H1 (cell line): Measurements from ENCODE around the gene MTURN. TPM values are rescaled to one million over a fixed set of nuclear protein-coding genes. Genes with fewer than 3 reads are reported as not detected.

Source experiments
- CTCF ChIA-PET: fragments of 300-600 bp; sonication (Branson Sonifier 250); formaldehyde crosslinking; loops from one replicate; lab custom pipeline; 2021; ENCODE audit not compliant: partially characterized antibody; lab: Charles Lee
- POLR2A ChIA-PET: fragments of 300-600 bp; sonication (Branson Sonifier 250); formaldehyde crosslinking; loops from one replicate; lab custom pipeline; 2021; ENCODE audit warnings: inconsistent platforms; ENCODE audit not compliant: partially characterized antibody; lab: Charles Lee
- DNase-seq, 2 experiments: peaks; one replicate each; pipeline versions ENCODE4 v3.0.0 to v3.0.0-alpha.2; 2010 to 2022; ENCODE audit warnings: low spot score in 2 of 2, low read depth in 1 of 2, mixed read lengths in 1 of 2
- FAIRE-seq: peaks from 2 replicates; lab custom pipeline; 2011; peaks lifted over from hg19 to GRCh38; lab: Jason Lieb, UNC
- H2AFZ ChIP-seq: 2 replicates; pipeline ENCODE4 v1.8.1; 2012; ENCODE audit warnings: low read length, inconsistent platforms
- H2AK5ac ChIP-seq: 2 replicates; pipeline ENCODE4 v1.6.1; 2013; ENCODE audit warnings: low read depth, low read length
- H2BK120ac ChIP-seq: replicated peaks from 2 replicates; pipeline ENCODE3; 2013; ENCODE audit warnings: low read depth, low read length, inconsistent platforms
- H2BK12ac ChIP-seq: 2 replicates; pipeline ENCODE4 v1.6.1; 2013; ENCODE audit warnings: low read depth, low read length
- H2BK15ac ChIP-seq: 2 replicates; pipeline ENCODE4 v1.6.1; 2013; ENCODE audit warnings: low read length
- H2BK20ac ChIP-seq: 2 replicates; pipeline ENCODE4 v1.6.1; 2013; ENCODE audit warnings: low read length
- H2BK5ac ChIP-seq: 2 replicates; pipeline ENCODE4 v1.6.1; 2013; ENCODE audit warnings: low read depth, low read length
- H3K14ac ChIP-seq: 2 replicates; pipeline ENCODE4 v1.6.1; 2013; ENCODE audit warnings: inconsistent platforms; ENCODE audit not compliant: insufficient read length
- H3K18ac ChIP-seq: 2 replicates; pipeline ENCODE4 v1.6.1; 2013; ENCODE audit warnings: low read length; ENCODE audit errors: extremely low read depth
- H3K23ac ChIP-seq: 2 replicates; pipeline ENCODE4 v1.6.1; 2013; ENCODE audit warnings: inconsistent platforms; ENCODE audit not compliant: insufficient read length
- H3K23me2 ChIP-seq: 2 replicates; pipeline ENCODE4 v1.6.1; 2013; ENCODE audit warnings: low read depth, low read length
- H3K27ac ChIP-seq: 2 replicates; pipeline ENCODE4 v1.6.1; 2011; ENCODE audit warnings: low read depth, low read length, inconsistent platforms
- H3K27me3 ChIP-seq, 4 experiments: replicated peaks in 1 of 4; 1 replicate in 1 of 4; 2 replicates in 3 of 4; pipeline versions ENCODE4 v1.6.1 to v1.8.1; 2011 to 2013; ENCODE audit warnings: low read length in 3 of 4, mild to moderate bottlenecking in 3 of 4, inconsistent platforms in 2 of 4, mixed read lengths in 2 of 4, moderate library complexity in 1 of 4; ENCODE audit not compliant: control insufficient read depth in 3 of 4, insufficient read depth in 3 of 4; ENCODE audit errors: extremely low read depth in 1 of 4
- H3K36me3 ChIP-seq, 4 experiments: 2 replicates each; pipeline versions ENCODE4 v1.6.1 to v1.8.1; 2011 to 2013; ENCODE audit warnings: mild to moderate bottlenecking in 4 of 4, low read length in 3 of 4, moderate library complexity in 2 of 4, control low read depth in 1 of 4, inconsistent platforms in 1 of 4; ENCODE audit not compliant: insufficient read depth in 4 of 4, control insufficient read depth in 2 of 4
- H3K4ac ChIP-seq: replicated peaks from 2 replicates; pipeline ENCODE3; 2013; ENCODE audit warnings: low read length, low read depth, mixed read lengths, inconsistent platforms; ENCODE audit not compliant: insufficient read length
- H3K4me1 ChIP-seq, 4 experiments: replicated peaks in 1 of 4; 1 replicate in 1 of 4; 2 replicates in 3 of 4; pipeline versions ENCODE4 v1.6.1 to v1.8.1; 2011 to 2013; ENCODE audit warnings: low read length in 3 of 4, inconsistent platforms in 2 of 4, mixed read lengths in 1 of 4; ENCODE audit not compliant: insufficient read depth in 4 of 4, control insufficient read depth in 3 of 4
- H3K4me2 ChIP-seq, 2 experiments: 2 replicates each; pipeline versions ENCODE4 v1.6.1 to v1.8.1; 2011 to 2013; ENCODE audit warnings: low read depth in 2 of 2, low read length in 2 of 2, control low read depth in 1 of 2, inconsistent platforms in 1 of 2, mild to moderate bottlenecking in 1 of 2; ENCODE audit not compliant: insufficient read depth in 1 of 2
- H3K4me3 ChIP-seq, 4 experiments: fragments of 200-600, 300-600 bp in 1 of 4; sonication (generic), shearing (Covaris generic), sonication (Bioruptor Twin) in 1 of 4; 2 replicates each; pipeline versions ENCODE4 v1.5.1 to v1.8.1; 2011 to 2016; ENCODE audit warnings: low read length in 4 of 4, low read depth in 3 of 4, control low read depth in 2 of 4, inconsistent platforms in 2 of 4, mild to moderate bottlenecking in 2 of 4, mixed read lengths in 1 of 4, moderate library complexity in 1 of 4; ENCODE audit not compliant: insufficient read depth in 2 of 4; ENCODE audit errors: extremely low read depth in 1 of 4
- H3K56ac ChIP-seq: replicated peaks from 2 replicates; pipeline ENCODE3; 2013; ENCODE audit warnings: low read depth, mild to moderate bottlenecking, mixed read lengths, low read length, inconsistent platforms; ENCODE audit not compliant: insufficient read length
- H3K79me1 ChIP-seq: 2 replicates; pipeline ENCODE4 v1.6.1; 2013; ENCODE audit warnings: low read depth, low read length, control low read depth
- H3K79me2 ChIP-seq, 2 experiments: 2 replicates each; pipeline versions ENCODE4 v1.6.1 to v1.8.1; 2012 to 2013; ENCODE audit warnings: low read length in 2 of 2, mild to moderate bottlenecking in 2 of 2, inconsistent platforms in 1 of 2; ENCODE audit not compliant: insufficient read depth in 2 of 2, control insufficient read depth in 1 of 2
- H3K9ac ChIP-seq, 4 experiments: replicated peaks in 1 of 4; 1 replicate in 1 of 4; 2 replicates in 3 of 4; pipeline versions ENCODE4 v1.6.1 to v1.8.1; 2011 to 2013; ENCODE audit warnings: low read depth in 3 of 4, low read length in 3 of 4, control low read depth in 2 of 4, mild to moderate bottlenecking in 2 of 4, moderate library complexity in 2 of 4, inconsistent platforms in 1 of 4; ENCODE audit errors: extremely low read depth in 1 of 4
- H3K9me3 ChIP-seq, 2 experiments: 2 replicates each; pipeline versions ENCODE4 v1.6.1 to v1.8.1; 2012 to 2013; ENCODE audit warnings: mild to moderate bottlenecking in 2 of 2, moderate library complexity in 2 of 2, control low read depth in 1 of 2, inconsistent platforms in 1 of 2, low read depth in 1 of 2, low read length in 1 of 2, mixed read lengths in 1 of 2; ENCODE audit not compliant: insufficient read depth in 2 of 2
- H4K20me1 ChIP-seq, 2 experiments: replicated peaks in 1 of 2; 2 replicates each; pipeline versions ENCODE3 to v1.8.1; 2011 to 2013; ENCODE audit warnings: inconsistent platforms in 2 of 2, low read length in 2 of 2, mild to moderate bottlenecking in 1 of 2; ENCODE audit not compliant: insufficient read depth in 2 of 2, control insufficient read depth in 1 of 2
- H4K5ac ChIP-seq: 2 replicates; pipeline ENCODE4 v1.6.1; 2013; ENCODE audit warnings: low read length, low read depth, mixed read lengths, inconsistent platforms; ENCODE audit not compliant: insufficient read length
- H4K8ac ChIP-seq: 2 replicates; pipeline ENCODE4 v1.8.0; 2013; ENCODE audit warnings: mild to moderate bottlenecking, moderate library complexity, low read length, inconsistent platforms; ENCODE audit not compliant: insufficient read depth; ENCODE audit errors: extremely low read depth
- H4K91ac ChIP-seq: replicated peaks from 2 replicates; pipeline ENCODE3; 2013; ENCODE audit warnings: low read length, mixed read lengths, inconsistent platforms; ENCODE audit not compliant: insufficient read length
- CHD1 ChIP-seq: IDR thresholded peaks from 2 replicates; pipeline ENCODE4 v1.6.1; 2012; ENCODE audit warnings: low read depth, low read length, improper control_type of control experiment
- CHD2 ChIP-seq: IDR thresholded peaks from 2 replicates; pipeline ENCODE4 v1.6.1; 2012; ENCODE audit warnings: low read length, improper control_type of control experiment
- CTBP2 ChIP-seq: IDR thresholded peaks from 2 replicates; pipeline ENCODE4 v1.7.0; 2011; ENCODE audit warnings: borderline replicate concordance, mild to moderate bottlenecking, moderate library complexity, mixed read lengths, low read length; ENCODE audit not compliant: insufficient read depth, insufficient read length
- FOSL1 ChIP-seq: IDR thresholded peaks from 2 replicates; pipeline ENCODE4 v1.6.1; 2011; ENCODE audit warnings: mild to moderate bottlenecking, low read depth, low read length, moderate library complexity; ENCODE audit not compliant: insufficient read depth
- NRF1 ChIP-seq: IDR thresholded peaks from 2 replicates; pipeline ENCODE4 v1.6.1; 2011; ENCODE audit warnings: mild to moderate bottlenecking, low read depth, low read length, improper control_type of control experiment
- PHF8 ChIP-seq: fragments of 200-600 bp; sonication (generic); conservative IDR thresholded peaks from 2 replicates; pipeline ENCODE4 v1.7.1; 2012; ENCODE audit warnings: low read depth, mild to moderate bottlenecking, inconsistent platforms, low read length, moderate library complexity
- POU5F1 ChIP-seq: IDR thresholded peaks from 2 replicates; pipeline ENCODE4 v1.6.1; 2011; ENCODE audit warnings: low read depth, mild to moderate bottlenecking, low read length, moderate library complexity
- TAF7 ChIP-seq: optimal IDR thresholded peaks from 2 replicates; pipeline ENCODE3; 2011; ENCODE audit warnings: low read depth, mild to moderate bottlenecking, inconsistent platforms, low read length, moderate library complexity, borderline replicate concordance
- WGBS, 2 experiments: shearing (Covaris generic) in 1 of 2; methylation state at CpG; one replicate each; pipeline versions ENCODE4 v1.1.6 to v1.1.7; 2013 to 2015; ENCODE audit warnings: low lambda C conversion rate in 2 of 2, mixed read lengths in 2 of 2, inconsistent platforms in 1 of 2, low coverage in 1 of 2, missing lambda C conversion rate in 1 of 2; ENCODE audit not compliant: insufficient replicate concordance in 2 of 2, insufficient coverage in 1 of 2, insufficient read length in 1 of 2; ENCODE audit errors: extremely low coverage in 1 of 2, missing lambda C conversion rate in 1 of 2; 5-methylcytosine and 5-hydroxymethylcytosine counted together
- polyA plus RNA-seq, 7 experiments: library from polyadenylated mRNA; depleted of rRNA in 3 of 7; stranded (reverse) in 5 of 7; unstranded in 2 of 7; fragments of >200 nt in 5 of 7; fragments of 200-250 nt in 2 of 7; gene quantifications; 1 replicate in 5 of 7; 2 replicates in 1 of 7; 4 replicates in 1 of 7; pipeline versions ENCODE4 v1.2.1 to v1.2.3, GENCODE V29; 2011 to 2013; ENCODE audit warnings: missing spikeins in 2 of 7, mixed read lengths in 2 of 7
- total RNA-seq: library from RNA; stranded (reverse); fragmentation: NEBNext Ultra II Directional; extraction: Animal tissue kit (Norgen Biotek cat#: 25700); gene quantifications from 2 replicates; pipeline ENCODE4 v1.2.1, GENCODE V29; 2021
- TF ChIP-seq, protein P1 (sequence below): IDR thresholded peaks from 2 replicates; pipeline ENCODE4 v1.6.1; 2012; ENCODE audit warnings: inconsistent platforms

Gene MTURN
- total and polyA plus RNA-seq, 2 of the 8 experiments (the other 6 are each of a cell fraction or from before 2014, with no cell fraction given): 2.6 to 5.8 TPM

DNA sequence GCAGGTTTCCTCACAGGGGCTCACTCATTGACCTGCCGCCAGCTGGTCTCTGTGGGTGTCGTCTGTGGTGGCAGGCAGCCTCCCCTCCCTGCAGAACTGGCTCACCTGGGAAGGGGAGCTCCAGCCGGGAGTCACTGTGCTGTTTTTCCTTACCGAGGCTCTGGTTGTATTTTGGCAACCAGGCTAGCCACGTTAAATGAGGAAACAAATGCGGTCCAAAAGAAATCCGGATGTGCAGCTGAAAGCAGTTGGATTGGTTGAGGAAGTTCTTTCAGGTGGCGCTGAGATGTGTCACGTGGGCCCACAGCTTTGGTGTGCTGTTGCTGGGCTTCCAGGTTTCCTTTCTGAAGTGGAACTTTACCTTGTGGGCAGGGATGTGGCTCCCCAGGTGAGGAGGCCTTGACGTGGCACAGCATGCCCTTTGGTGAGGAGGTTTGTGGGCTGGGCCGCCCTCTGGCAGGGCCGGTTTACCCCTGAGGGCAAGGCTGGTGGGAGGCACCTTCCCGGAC is 14.2 kb downstream of the MTURN start:
- Histone ChIP-seq H2BK12ac (no peak overlapping the region), H3K9ac (no peak overlapping the region), H3K23ac (no peak overlapping the region), H3K36me3 (no peaks in the 10 kb centered on the region), H3K27me3 (no peaks in the 10 kb centered on the region; a peak in 1 of 7 replicates), H3K9me3 (no peaks in the 10 kb centered on the region), H4K5ac (no peak overlapping the region), H4K8ac (no peak overlapping the region), H2AFZ (no peak overlapping the region), H4K91ac (no peak overlapping the region), H3K4me3 (no peak overlapping the region), H4K20me1 (no peaks in the 10 kb centered on the region), H3K4ac (no peak overlapping the region), H3K56ac (no peak overlapping the region), H2BK15ac (no peak overlapping the region), H3K4me2 (no peak overlapping the region), H3K23me2 (no peaks in the 10 kb centered on the region), H2BK5ac (no peak overlapping the region), H3K14ac (no peak overlapping the region), H3K27ac (no peak overlapping the region), H3K18ac (no peak overlapping the region), H3K79me1 (no peaks in the 10 kb centered on the region), H3K79me2 (no peaks in the 10 kb centered on the region), H2BK120ac (no peak overlapping the region), H2AK5ac (no peak overlapping the region), H3K4me1 (peaks cover 0 to 3% (median 1%) of the 10 kb centered on the region in 4 experiments; a peak in 3 of 7 replicates), H2BK20ac (no peak overlapping the region)
- CTCF ChIA-PET: interaction anchor here (0.6 to 0.9 kb wide), 2 partner anchors 127 to 223 kb away, joined by 3 read pairs; no protein-coding TSS in a partner anchor
- POLR2A ChIA-PET: interaction anchor here (1.0 kb wide), 1 partner anchor 14 kb away, joined by 4 read pairs; no protein-coding TSS in a partner anchor
- FAIRE-seq (no peak), DNase-seq (no peak)
- 81% methylated on average over 13 of the region's 13 CpGs; no CpG with 5 or more reads in 1 of the 2 experiments for WGBS, 2 experiments
- no peak for TF ChIP-seq TAF7
- no peak for TF ChIP-seq CHD2
- TF ChIP-seq FOSL1: no peak
- no peak for TF ChIP-seq NRF1
- no peak for TF ChIP-seq CHD1
- no peak for TF ChIP-seq POU5F1
- no peak for TF ChIP-seq PHF8
- TF ChIP-seq, protein P1, sequence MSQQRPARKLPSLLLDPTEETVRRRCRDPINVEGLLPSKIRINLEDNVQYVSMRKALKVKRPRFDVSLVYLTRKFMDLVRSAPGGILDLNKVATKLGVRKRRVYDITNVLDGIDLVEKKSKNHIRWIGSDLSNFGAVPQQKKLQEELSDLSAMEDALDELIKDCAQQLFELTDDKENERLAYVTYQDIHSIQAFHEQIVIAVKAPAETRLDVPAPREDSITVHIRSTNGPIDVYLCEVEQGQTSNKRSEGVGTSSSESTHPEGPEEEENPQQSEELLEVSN: no peak
- TF ChIP-seq CTBP2: no peak
- TF ChIP-seq, all 59 proteins: peak for 0
